HepG2 (cell line): ENCODE results near the gene ATXN7L3. TPM values are rescaled to one million over a fixed set of nuclear protein-coding genes. Genes with fewer than 3 reads are reported as not detected.
A peak's percentile ranks its signal among the peaks of the same experiment; 100 is the strongest.

ENCODE experiments used
- ARNT2 ChIP-seq: sonication (generic); formaldehyde crosslinking; IDR thresholded peaks from 2 replicates; pipeline ENCODE4 v1.8.0; 2022; ENCODE audit warnings: mild to moderate bottlenecking, low read depth, missing genetic modification reagents, moderate library complexity
- FOXK1 ChIP-seq: sonication (generic); formaldehyde crosslinking; IDR thresholded peaks from 2 replicates; pipeline ENCODE4 v1.4.0; 2020; ENCODE audit warnings: low read depth, missing genetic modification reagents, borderline replicate concordance
- GATA4 ChIP-seq: sonication (generic); IDR thresholded peaks from 2 replicates; pipeline ENCODE4 v1.6.1; 2016; ENCODE audit warnings: antibody characterized with exemption, low read depth, borderline replicate concordance
- KDM1A ChIP-seq: IDR thresholded peaks from 2 replicates; pipeline ENCODE4 v1.6.1; 2016; ENCODE audit warnings: missing compliant biosample characterization
- NAIF1 ChIP-seq: sonication (generic); formaldehyde crosslinking; IDR thresholded peaks from 2 replicates; pipeline ENCODE4 v1.5.0; 2020; ENCODE audit warnings: mild to moderate bottlenecking, missing genetic modification reagents, borderline replicate concordance
- RBM22 ChIP-seq: fragments of 200-400 bp; formaldehyde crosslinking; optimal IDR thresholded peaks from 2 replicates; pipeline ENCODE3; 2017; ENCODE audit warnings: mild to moderate bottlenecking, low read length, moderate library complexity
- REPIN1 ChIP-seq: sonication (generic); formaldehyde crosslinking; IDR thresholded peaks from 2 replicates; pipeline ENCODE4 v1.8.0; 2022; ENCODE audit warnings: missing genetic modification reagents, low read depth, mild to moderate bottlenecking, borderline replicate concordance
- SP2 ChIP-seq: sonication (generic); formaldehyde crosslinking; IDR thresholded peaks from 2 replicates; pipeline ENCODE4 v1.5.1; 2020; ENCODE audit warnings: mild to moderate bottlenecking, missing genetic modification reagents
- THAP11 ChIP-seq: IDR thresholded peaks from 2 replicates; pipeline ENCODE4 v1.6.1; 2016; ENCODE audit warnings: missing biosample characterization, missing genetic modification reagents
- ZBTB44 ChIP-seq: sonication (generic); formaldehyde crosslinking; IDR thresholded peaks from 2 replicates; pipeline ENCODE4 v1.4.0; 2020; ENCODE audit warnings: missing genetic modification reagents
- ZBTB7A ChIP-seq: sonication (generic); formaldehyde crosslinking; IDR thresholded peaks from 2 replicates; pipeline ENCODE4 v1.8.0; 2022; ENCODE audit warnings: mild to moderate bottlenecking, missing genetic modification reagents
- ZNF232 ChIP-seq: sonication (generic); formaldehyde crosslinking; IDR thresholded peaks from 2 replicates; pipeline ENCODE4 v1.4.0; 2020; ENCODE audit warnings: missing genetic modification reagents, borderline replicate concordance
- ZNF337 ChIP-seq: sonication (generic); formaldehyde crosslinking; IDR thresholded peaks from 2 replicates; pipeline ENCODE4 v1.5.1; 2020; ENCODE audit warnings: missing genetic modification reagents, low read depth, mild to moderate bottlenecking, borderline replicate concordance
- ZNF441 ChIP-seq: sonication (generic); formaldehyde crosslinking; IDR thresholded peaks from 2 replicates; pipeline ENCODE4 v1.7.0; 2021; ENCODE audit warnings: missing genetic modification reagents, borderline replicate concordance
- ZSCAN20 ChIP-seq: sonication (generic); formaldehyde crosslinking; IDR thresholded peaks from 2 replicates; pipeline ENCODE4 v1.4.0; 2020; ENCODE audit warnings: missing genetic modification reagents, mild to moderate bottlenecking, borderline replicate concordance
- ZSCAN21 ChIP-seq: sonication (generic); formaldehyde crosslinking; IDR thresholded peaks from 2 replicates; pipeline ENCODE4 v1.8.0; 2022; ENCODE audit warnings: mild to moderate bottlenecking, missing genetic modification reagents, moderate library complexity, borderline replicate concordance
- ZSCAN9 ChIP-seq: IDR thresholded peaks from 2 replicates; pipeline ENCODE4 v1.6.1; 2016; ENCODE audit warnings: borderline replicate concordance
- polyA plus RNA-seq, 8 experiments: library from polyadenylated mRNA; depleted of rRNA in 3 of 8; stranded (reverse) in 7 of 8; unstranded in 1 of 8; fragments of >200 nt; fragmentation: Illumina TruSeq in 4 of 8; extraction: Trizol in 4 of 8; gene quantifications; 2 replicates each; pipeline versions ENCODE4 v1.2.1 to v1.2.3, GENCODE V29; 2011 to 2016; ENCODE audit warnings: low read depth in 4 of 8, missing spikeins in 1 of 8, mixed read lengths in 1 of 8; ENCODE audit not compliant: insufficient read depth in 1 of 8
- total RNA-seq, 5 experiments: library from RNA; depleted of rRNA; stranded (reverse); fragments of >200 nt; fragmentation: Illumina TruSeq; extraction: Trizol; gene quantifications; 2 replicates each; pipeline ENCODE4 v1.2.3, GENCODE V29; 2016; ENCODE audit warnings: low read depth in 1 of 5
- TF ChIP-seq, protein P1 (sequence below): IDR thresholded peaks from 2 replicates; pipeline ENCODE4 v1.6.1; 2016; ENCODE audit warnings: low read depth
- TF ChIP-seq, protein P2 (sequence below): sonication (generic); formaldehyde crosslinking; IDR thresholded peaks from 2 replicates; pipeline ENCODE4 v1.4.0; 2020; ENCODE audit warnings: missing genetic modification reagents; ENCODE audit errors: not compliant biosample characterization
- TF ChIP-seq, protein P3 (sequence below): sonication (generic); formaldehyde crosslinking; IDR thresholded peaks from 2 replicates; pipeline ENCODE4 v1.5.0; 2020; ENCODE audit warnings: missing genetic modification reagents
- TF ChIP-seq, protein P4 (sequence below): sonication (generic); formaldehyde crosslinking; IDR thresholded peaks from 2 replicates; pipeline ENCODE4 v1.4.0; 2020; ENCODE audit warnings: mild to moderate bottlenecking, missing genetic modification reagents
- TF ChIP-seq, protein P5 (sequence below): sonication (generic); formaldehyde crosslinking; IDR thresholded peaks from 2 replicates; pipeline ENCODE4 v1.9.0; 2021; ENCODE audit warnings: missing genetic modification reagents, mild to moderate bottlenecking, borderline replicate concordance

ATXN7L3 gene
- total and polyA plus RNA-seq, 2 of the 13 experiments (the other 11 are each of a cell fraction or from before 2014, with no cell fraction given): 44.5 to 59.1 TPM

GRCh38 chr17:44218344-44219107 lies 18.8 kb upstream of the ATXN7L3 start (continued):
- TF ChIP-seq REPIN1 (CRISPR knock-in tag) (no peak; the same call in 1 of the 2 replicates), ZNF232 (CRISPR knock-in tag) (no peak), RBM22 (no peak), ZNF337 (CRISPR knock-in tag) (peak; percentile 36; the same call in 1 of the 2 replicates), GATA4 (no peak), ZBTB44 (CRISPR knock-in tag) (no peak), THAP11 (CRISPR knock-in tag) (no peak; the same call in 1 of the 2 replicates), FOXK1 (no peak), NAIF1 (CRISPR knock-in tag) (no peak), ZSCAN20 (CRISPR knock-in tag) (no peak), ARNT2 (CRISPR knock-in tag) (no peak; the same call in 1 of the 2 replicates), KDM1A (no peak), ZSCAN21 (CRISPR knock-in tag) (peak; percentile 37; the same call in 1 of the 2 replicates), SP2 (CRISPR knock-in tag) (no peak), ZBTB7A (peak; percentile 66), ZSCAN9 (CRISPR knock-in tag) (no peak), ZNF441 (CRISPR knock-in tag) (no peak)
- TF ChIP-seq, protein P1, sequence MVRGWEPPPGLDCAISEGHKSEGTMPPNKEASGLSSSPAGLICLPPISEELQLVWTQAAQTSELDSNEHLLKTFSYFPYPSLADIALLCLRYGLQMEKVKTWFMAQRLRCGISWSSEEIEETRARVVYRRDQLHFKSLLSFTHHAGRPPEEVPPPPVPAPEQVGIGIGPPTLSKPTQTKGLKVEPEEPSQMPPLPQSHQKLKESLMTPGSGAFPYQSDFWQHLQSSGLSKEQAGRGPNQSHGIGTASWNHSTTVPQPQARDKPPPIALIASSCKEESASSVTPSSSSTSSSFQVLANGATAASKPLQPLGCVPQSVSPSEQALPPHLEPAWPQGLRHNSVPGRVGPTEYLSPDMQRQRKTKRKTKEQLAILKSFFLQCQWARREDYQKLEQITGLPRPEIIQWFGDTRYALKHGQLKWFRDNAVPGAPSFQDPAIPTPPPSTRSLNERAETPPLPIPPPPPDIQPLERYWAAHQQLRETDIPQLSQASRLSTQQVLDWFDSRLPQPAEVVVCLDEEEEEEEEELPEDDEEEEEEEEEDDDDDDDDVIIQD (CRISPR knock-in tag): no peak
- TF ChIP-seq, protein P2, sequence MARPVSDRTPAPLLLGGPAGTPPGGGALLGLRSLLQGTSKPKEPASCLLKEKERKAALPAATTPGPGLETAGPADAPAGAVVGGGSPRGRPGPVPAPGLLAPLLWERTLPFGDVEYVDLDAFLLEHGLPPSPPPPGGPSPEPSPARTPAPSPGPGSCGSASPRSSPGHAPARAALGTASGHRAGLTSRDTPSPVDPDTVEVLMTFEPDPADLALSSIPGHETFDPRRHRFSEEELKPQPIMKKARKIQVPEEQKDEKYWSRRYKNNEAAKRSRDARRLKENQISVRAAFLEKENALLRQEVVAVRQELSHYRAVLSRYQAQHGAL (CRISPR knock-in tag): no peak
- TF ChIP-seq, protein P3, sequence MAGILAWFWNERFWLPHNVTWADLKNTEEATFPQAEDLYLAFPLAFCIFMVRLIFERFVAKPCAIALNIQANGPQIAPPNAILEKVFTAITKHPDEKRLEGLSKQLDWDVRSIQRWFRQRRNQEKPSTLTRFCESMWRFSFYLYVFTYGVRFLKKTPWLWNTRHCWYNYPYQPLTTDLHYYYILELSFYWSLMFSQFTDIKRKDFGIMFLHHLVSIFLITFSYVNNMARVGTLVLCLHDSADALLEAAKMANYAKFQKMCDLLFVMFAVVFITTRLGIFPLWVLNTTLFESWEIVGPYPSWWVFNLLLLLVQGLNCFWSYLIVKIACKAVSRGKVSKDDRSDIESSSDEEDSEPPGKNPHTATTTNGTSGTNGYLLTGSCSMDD (CRISPR knock-in tag): no peak
- TF ChIP-seq, protein P4, sequence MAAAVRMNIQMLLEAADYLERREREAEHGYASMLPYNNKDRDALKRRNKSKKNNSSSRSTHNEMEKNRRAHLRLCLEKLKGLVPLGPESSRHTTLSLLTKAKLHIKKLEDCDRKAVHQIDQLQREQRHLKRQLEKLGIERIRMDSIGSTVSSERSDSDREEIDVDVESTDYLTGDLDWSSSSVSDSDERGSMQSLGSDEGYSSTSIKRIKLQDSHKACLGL (CRISPR knock-in tag): no peak
- TF ChIP-seq, protein P5, sequence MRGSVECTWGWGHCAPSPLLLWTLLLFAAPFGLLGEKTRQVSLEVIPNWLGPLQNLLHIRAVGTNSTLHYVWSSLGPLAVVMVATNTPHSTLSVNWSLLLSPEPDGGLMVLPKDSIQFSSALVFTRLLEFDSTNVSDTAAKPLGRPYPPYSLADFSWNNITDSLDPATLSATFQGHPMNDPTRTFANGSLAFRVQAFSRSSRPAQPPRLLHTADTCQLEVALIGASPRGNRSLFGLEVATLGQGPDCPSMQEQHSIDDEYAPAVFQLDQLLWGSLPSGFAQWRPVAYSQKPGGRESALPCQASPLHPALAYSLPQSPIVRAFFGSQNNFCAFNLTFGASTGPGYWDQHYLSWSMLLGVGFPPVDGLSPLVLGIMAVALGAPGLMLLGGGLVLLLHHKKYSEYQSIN: no peak
